Vein endothelial cell (primary cell): Measurements from ENCODE around the gene IL22RA1. TPM values are rescaled to one million over a fixed set of nuclear protein-coding genes. Genes with fewer than 3 reads are reported as not detected.

Experiments
- total RNA-seq: library from RNA; depleted of rRNA; stranded (reverse); fragments of >200 nt; gene quantifications from 2 replicates; pipeline ENCODE4 v1.2.3, GENCODE V29; 2012

Gene IL22RA1
- total RNA-seq, result not detected in 2 replicates

GRCh38 chr1:24142546-24143534 lies at the start of gene IL22RA1:
TSS of gene IL22RA1 (minus strand) at chr1:24143140. CDS start at chr1:24143082, 58 bp downstream.

GRCh38 chr1:24186993-24187790 lies 44.3 kb upstream of the IL22RA1 start, which contains the start of gene IFNLR1:
TSS of gene IFNLR1 (minus strand) at chr1:24187289. CDS start at chr1:24187248, 41 bp downstream.

GRCh38 chr1:24111996-24112779 lies 30.8 kb downstream of the IL22RA1 start, which contains the start of gene MYOM3:
TSS of gene MYOM3 (minus strand) at chr1:24112135. CDS start at chr1:24108636, 3,499 bp downstream.

Other genes starting within 250 kb of the IL22RA1 start
- not detected in 2 replicates for gene CNR2, start 229.8 kb downstream of the IL22RA1 start, total RNA-seq
- 88.2 and 131 TPM in 2 replicates for gene PNRC2, start 183.3 kb downstream of the IL22RA1 start, total RNA-seq
- 84.3 and 103 TPM in 2 replicates for gene SRSF10, start 162.8 kb downstream of the IL22RA1 start, total RNA-seq
- gene MYOM3, start 31.0 kb downstream of the IL22RA1 start, total RNA-seq, result under 0.01 TPM in 1 of 2 replicates, not detected in the other
- not detected in 2 replicates for gene IFNLR1, start 44.1 kb upstream of the IL22RA1 start, total RNA-seq
- not detected in 2 replicates for gene GRHL3, start 176.2 kb upstream of the IL22RA1 start, total RNA-seq